NCI-H2107 (cell line): ENCODE results near the gene TBC1D10A.

Source experiments
- DNase-seq: peaks from one replicate; lab custom pipeline; 2025; lab: John Stamatoyannopoulos, UW

TBC1D10A gene

GRCh38 chr22:30285846-30286200, 40.9 kb downstream of the TBC1D10A start:
- DNase-seq: no peak

DNA sequence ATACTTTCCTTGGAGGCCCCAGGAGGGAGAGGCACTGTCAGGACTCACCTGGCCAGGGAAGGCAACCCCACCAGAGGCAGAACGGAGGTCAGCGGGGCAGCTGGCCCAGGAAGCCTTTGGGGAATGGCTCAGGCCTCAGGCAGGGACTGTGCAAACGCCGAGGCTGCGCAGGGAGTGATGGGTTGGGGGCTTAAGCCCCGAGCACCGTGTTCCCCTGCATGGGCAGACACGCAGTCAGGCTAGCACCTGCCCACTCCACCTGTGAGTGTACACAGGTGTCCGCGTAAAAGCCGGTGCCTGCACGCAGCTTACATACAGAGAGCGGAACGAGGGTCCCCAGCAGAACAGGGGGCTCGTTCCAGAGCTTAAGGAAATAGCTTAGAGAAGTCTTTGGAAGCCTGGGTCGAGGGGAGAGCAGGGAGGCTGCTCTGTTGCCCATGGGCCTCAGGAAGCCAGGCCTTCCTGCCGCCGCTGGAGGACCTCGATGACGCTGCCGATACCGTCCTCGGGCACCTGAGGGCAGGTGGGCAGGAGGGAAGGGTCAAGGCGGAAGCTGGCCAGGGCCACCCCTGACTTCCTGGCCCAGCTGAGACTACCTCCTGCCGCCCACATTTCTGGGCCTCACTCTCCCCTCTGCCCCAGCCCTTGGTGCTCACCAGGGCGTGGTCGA, 41.4 kb downstream of the TBC1D10A start:
- DNase-seq: no peak

DNA sequence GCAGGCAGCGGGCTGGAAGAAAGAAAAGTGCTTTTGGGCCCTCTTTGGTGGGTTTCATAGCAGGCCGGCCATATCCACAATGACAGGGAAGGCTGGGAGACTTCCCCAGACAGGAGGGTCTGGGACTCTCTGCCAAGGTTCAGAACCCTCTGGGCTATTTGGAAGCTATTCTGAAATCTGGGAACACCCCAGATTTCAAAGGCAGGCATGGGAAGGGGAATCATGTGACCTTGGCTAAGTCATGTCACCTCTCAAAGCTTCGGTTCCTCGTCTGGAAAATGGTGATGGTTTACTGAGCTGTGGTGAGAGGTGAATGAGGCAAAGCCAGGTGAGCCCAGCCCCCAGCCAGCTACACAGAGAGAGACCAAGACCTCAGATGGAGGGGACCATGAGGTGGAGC, 42.1 kb downstream of the TBC1D10A start:
- no peak for DNase-seq

DNA sequence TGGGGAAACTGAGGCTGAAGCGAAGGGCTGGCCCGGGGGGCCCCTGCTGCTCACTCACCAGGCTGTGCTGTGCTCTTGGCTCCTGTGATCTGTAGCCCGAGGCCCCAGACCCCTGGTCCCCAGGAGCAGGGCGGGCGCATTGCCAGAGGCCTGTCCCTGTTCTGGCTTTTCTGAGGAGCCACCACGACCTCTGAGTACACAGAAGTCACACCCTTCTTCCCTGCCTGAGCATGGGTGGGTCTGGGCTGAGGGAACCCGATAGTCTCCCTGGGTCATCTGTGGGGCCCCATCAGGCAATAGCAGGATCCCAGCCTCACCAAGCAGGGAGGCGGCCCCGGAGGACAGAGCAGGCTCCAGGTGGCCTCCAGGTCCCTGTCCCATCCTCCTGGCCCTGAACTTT, 42.6 kb downstream of the TBC1D10A start:
- DNase-seq: no peak

GRCh38 chr22:30283342-30283741, 43.4 kb downstream of the TBC1D10A start:
- DNase-seq: no peak

GRCh38 chr22:30282616-30283046, 44.1 kb downstream of the TBC1D10A start:
- DNase-seq: no peak

DNA sequence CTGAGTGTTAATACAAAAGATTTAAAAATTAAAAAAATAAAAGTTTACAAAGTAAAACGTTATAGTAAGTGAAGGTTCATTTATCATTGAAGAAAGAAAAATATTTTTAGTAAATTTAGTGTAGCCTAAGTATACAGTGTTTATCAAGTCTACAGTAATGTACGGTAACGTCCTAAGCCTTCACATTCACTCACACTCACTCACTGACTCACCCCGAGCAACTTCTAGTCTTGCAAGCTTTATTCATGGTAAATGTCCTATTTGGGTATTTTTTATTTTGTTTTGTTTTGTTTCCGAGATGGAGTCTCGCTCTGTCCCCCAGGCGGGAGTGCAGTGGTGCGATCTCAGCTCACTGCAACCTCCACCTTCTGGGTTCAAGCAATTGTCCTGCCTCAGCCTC, 46.2 kb downstream of the TBC1D10A start:
- no peak for DNase-seq

GRCh38 chr22:30279932-30280331, 46.8 kb downstream of the TBC1D10A start:
- no peak for DNase-seq

GRCh38 chr22:30279046-30279788, 47.5 kb downstream of the TBC1D10A start:
- no peak for DNase-seq

GRCh38 chr22:30277547-30278344, 49.0 kb downstream of the TBC1D10A start:
- no peak for DNase-seq

DNA sequence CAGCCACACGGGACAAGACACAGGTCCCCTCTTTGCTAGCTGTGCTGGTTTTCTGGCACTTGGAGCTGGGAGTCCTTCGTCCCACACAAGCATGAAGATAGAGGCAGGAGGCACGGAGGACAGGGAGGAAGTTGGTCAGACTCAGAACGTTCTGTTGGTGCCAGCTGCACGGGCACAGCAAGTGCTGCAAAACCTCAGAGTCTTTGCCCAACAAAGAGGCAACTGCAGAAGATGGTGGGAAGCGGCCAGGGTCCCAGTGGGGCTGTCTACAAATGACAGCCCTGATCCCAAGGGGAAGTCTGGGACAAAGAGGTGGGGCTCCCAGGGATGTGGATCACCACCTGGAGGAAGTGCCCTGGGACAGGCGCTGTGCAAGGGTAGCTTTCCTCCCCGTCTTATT, 50.7 kb downstream of the TBC1D10A start:
- no peak for DNase-seq

GRCh38 chr22:30275625-30276024, 51.1 kb downstream of the TBC1D10A start:
- DNase-seq: no peak

- DNase-seq: no peak
These were observed 52.3 kb downstream of the TBC1D10A start for GRCh38 chr22:30274437-30274812.

DNA sequence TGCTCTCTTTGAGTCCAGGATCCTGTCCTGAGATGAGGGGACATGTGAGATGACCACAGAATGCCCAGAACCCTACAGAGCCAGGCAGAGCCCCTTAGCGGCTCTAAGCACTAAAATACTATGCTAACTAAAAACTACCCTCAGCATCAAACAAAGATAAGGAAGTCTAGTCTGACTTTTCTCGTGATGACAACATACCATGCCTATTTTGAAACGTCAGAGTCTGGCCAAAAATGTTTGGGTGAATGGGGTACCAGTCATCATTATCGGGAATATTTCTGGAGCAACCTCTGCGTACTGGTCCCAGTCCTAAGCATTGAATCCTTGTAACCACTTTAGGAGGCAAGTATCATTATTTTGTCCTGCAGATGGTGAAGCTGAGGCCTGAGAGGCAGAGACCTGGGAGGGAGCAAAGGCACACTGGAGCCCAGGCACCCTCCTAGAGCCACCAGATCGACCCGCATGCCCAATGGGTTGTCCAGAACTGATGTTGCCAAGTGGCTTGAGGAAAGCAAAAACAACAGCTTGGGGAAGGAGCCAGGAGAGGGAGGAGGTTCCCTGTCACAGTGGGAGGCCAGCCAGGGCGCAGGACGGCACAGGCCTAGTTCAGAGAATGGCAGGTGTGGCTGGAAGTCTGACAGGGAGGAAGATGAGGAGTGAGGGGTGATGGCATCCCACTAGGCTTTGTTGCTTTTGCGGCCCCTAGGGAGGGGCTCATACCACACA, 52.9 kb downstream of the TBC1D10A start:
- DNase-seq: no peak

GRCh38 chr22:30272781-30273601, 53.8 kb downstream of the TBC1D10A start:
- DNase-seq: no peak

DNA sequence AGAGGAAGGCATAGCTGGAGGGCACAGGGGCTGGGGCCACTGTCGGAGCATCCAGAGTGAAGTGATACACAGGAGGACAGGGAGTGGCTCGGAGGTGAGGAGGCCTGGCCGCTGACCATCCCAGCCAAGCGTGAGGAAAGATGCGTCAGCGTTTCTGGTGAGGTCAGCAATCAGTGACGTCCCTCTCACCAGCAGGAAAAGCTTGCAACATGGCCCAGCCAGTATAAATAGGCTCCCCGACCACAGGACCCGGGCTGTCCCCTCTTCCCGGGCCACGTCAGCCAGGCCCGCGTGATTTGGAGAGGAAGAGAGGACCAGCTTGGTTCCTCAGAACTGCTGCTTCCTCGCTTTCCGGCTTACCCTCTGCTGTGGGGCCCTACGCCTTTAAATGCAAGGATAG, 55.9 kb downstream of the TBC1D10A start:
- no peak for DNase-seq

DNA sequence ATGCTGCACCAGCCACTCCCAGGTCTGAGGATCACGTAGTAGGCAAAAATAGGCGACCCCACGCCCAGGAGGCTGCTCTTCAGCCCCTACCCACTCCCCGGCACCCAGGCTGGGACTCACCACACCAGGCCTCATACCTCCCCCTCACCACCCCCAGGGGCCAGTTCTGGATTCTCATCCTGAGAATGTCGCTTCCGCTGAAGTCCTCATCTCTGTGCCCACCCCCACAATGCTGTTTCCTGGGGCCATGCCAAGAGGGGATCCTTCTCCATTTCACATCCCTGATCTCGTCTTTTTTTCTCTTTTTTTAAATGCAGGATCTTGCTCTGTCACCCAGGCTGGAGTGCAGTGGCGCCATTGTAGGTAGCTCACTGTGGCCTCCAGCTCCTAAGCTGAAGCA, 58.4 kb downstream of the TBC1D10A start:
- no peak for DNase-seq

GRCh38 chr22:30267382-30268302, 59.1 kb downstream of the TBC1D10A start:
- no peak for DNase-seq

DNA sequence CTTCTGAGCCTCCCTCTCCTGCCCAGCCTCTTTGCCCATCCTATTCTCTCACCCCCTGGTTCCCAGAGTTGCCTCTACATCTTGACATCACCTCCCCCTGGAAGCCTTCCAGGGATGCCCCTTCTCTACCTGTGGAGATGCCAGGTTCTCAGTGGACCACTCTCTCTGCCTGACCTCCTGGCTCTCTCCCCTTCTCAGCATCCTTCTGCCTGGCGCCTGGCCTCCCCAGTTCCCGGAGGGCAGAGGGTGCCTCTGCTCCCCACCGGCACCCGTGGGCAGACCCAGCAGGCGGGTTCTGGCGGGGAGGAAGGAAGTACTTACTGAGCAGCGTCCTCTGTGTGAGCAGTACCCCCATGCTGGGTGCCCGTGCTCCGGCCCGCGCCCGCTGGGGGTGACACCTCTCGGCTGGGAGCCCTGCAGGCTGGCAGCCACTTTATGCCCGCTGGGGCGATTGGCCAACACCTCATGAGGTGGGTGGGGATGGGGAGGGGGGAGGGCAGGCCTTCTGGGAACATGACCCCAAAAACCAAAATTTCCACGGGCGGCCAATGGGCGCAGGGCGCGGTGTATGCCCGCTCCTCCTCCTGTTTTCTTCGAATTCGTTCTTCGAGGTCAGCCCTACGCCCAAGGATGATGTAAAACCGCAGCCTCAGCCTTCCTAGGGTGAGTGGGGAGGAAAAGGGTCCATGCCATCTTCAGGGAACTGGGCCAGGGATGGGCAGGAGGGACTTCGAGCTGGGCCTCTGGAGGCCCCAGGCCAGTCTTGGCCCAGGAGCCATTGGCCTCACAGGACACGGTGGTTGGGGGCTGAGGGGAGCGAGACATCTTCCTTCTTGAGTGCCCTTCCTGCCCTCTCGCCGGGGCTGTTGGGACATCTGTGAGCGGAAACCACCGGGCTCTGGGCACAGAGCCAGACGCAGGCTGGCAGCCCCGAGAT, 60.0 kb downstream of the TBC1D10A start, which contains the start of gene OSM:
TSS of gene OSM (minus strand) at position 407 of the 937 bp plus-strand sequence. CDS start at position 355, 52 bp downstream.
- no peak for DNase-seq
